HG03025 (cell line): Measurements from ENCODE around the gene CUL3.
"Not testable (repeated sequence)": the region's sequence is repeated elsewhere in the genome, so short reads cannot be mapped to it uniquely, and the experiment has no call there.

ENCODE experiments used
- ATAC-seq: cut with Tn5 transposase; IDR thresholded peaks from one replicate; pipeline ENCODE4 v1.9.1; 2021; ENCODE audit warnings: mild to moderate bottlenecking, moderate library complexity; ENCODE audit not compliant: unreplicated experiment, low FRiP score

Gene CUL3

GRCh38 chr2:224545884-224546644 is 39.1 kb downstream of the CUL3 start:
- ATAC-seq = no peak

GRCh38 chr2:224543939-224544338 is 41.2 kb downstream of the CUL3 start:
- ATAC-seq = no peak

- no peak for ATAC-seq
These were observed 46.5 kb downstream of the CUL3 start for GRCh38 chr2:224538561-224539138.

GRCh38 chr2:224532931-224533330 is 52.2 kb downstream of the CUL3 start:
- no peak for ATAC-seq

- ATAC-seq = no peak
These were observed 52.7 kb downstream of the CUL3 start for GRCh38 chr2:224532441-224532840.

GRCh38 chr2:224528171-224528570 is 57.0 kb downstream of the CUL3 start:
- no peak for ATAC-seq

- no peak for ATAC-seq
These were observed 59.4 kb downstream of the CUL3 start for GRCh38 chr2:224525774-224526173.

GRCh38 chr2:224524657-224525056 is 60.5 kb downstream of the CUL3 start:
- ATAC-seq = no peak

- ATAC-seq = no peak
These were observed 61.3 kb downstream of the CUL3 start for GRCh38 chr2:224523626-224524577.

GRCh38 chr2:224522483-224522882 is 62.7 kb downstream of the CUL3 start:
- ATAC-seq = not testable (repeated sequence)

- ATAC-seq = peak; percentile 74
These were observed 65.1 kb downstream of the CUL3 start for GRCh38 chr2:224520064-224520463.

- ATAC-seq = no peak
These were observed 66.2 kb downstream of the CUL3 start for GRCh38 chr2:224518806-224519580.

- no peak for ATAC-seq
These were observed 67.2 kb downstream of the CUL3 start for GRCh38 chr2:224517963-224518362.

- not testable (repeated sequence) for ATAC-seq
These were observed 68.8 kb downstream of the CUL3 start for GRCh38 chr2:224516393-224516792.

GRCh38 chr2:224513991-224514390 is 71.2 kb downstream of the CUL3 start:
- ATAC-seq = no peak

GRCh38 chr2:224507789-224508188 is 77.4 kb downstream of the CUL3 start:
- ATAC-seq = no peak

GRCh38 chr2:224506494-224506893 is 78.7 kb downstream of the CUL3 start:
- no peak for ATAC-seq

GRCh38 chr2:224498991-224499390 is 86.2 kb downstream of the CUL3 start:
- ATAC-seq = no peak

- ATAC-seq = no peak
These were observed 92.6 kb downstream of the CUL3 start for GRCh38 chr2:224492531-224492930.

GRCh38 chr2:224487940-224488339 is 97.2 kb downstream of the CUL3 start:
- ATAC-seq = not testable (repeated sequence)
